Measurements from ENCODE around the gene MICAL2. TPM values are rescaled to one million over a fixed set of nuclear protein-coding genes. Genes with fewer than 3 reads are reported as not detected.

The MICAL2 gene
- total RNA-seq, 2 donors from 2014 or later, result 194 TPM

DNA sequence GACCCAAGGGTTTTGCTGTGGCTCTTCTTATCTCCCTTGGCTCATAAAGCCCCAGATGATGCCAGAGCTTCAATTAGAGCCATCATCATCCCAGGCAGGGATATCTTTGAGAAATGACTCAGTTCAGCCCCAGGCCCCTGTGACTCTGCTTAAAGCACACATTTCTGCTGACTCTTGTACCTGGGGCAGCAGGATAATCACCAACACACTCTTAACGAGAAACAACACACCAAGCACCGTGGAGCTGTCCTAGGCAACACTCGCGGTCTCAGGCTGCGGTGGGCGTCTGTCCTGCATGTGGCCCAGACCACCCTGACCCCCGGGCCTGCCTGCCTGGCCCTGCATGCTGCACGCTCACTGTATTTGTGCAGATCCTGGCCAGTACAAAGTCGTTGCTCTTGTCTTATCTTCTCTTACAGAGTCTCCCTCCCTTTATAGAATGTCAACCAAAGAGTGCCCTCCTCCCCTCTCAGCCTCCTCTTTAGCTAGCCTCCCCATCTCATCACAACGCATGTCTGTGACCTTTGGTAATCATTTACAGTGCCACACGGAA is 152.8 kb downstream of the MICAL2 start:
- no peak overlapping the region for H3K4me3 ChIP-seq
- H3K9ac ChIP-seq (ENCODE audit: low read depth in 2 of 2, low read length in 2 of 2), result no peak overlapping the region
- no peak for DNase-seq
- TF ChIP-seq, protein P1, sequence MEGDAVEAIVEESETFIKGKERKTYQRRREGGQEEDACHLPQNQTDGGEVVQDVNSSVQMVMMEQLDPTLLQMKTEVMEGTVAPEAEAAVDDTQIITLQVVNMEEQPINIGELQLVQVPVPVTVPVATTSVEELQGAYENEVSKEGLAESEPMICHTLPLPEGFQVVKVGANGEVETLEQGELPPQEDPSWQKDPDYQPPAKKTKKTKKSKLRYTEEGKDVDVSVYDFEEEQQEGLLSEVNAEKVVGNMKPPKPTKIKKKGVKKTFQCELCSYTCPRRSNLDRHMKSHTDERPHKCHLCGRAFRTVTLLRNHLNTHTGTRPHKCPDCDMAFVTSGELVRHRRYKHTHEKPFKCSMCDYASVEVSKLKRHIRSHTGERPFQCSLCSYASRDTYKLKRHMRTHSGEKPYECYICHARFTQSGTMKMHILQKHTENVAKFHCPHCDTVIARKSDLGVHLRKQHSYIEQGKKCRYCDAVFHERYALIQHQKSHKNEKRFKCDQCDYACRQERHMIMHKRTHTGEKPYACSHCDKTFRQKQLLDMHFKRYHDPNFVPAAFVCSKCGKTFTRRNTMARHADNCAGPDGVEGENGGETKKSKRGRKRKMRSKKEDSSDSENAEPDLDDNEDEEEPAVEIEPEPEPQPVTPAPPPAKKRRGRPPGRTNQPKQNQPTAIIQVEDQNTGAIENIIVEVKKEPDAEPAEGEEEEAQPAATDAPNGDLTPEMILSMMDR (IDR thresholded peaks at IDR 0.05), result no peak
- intact Hi-C loops (cut with DNase I), result no loop called here
- no peaks in the 10 kb centered on the region for H3K27me3 ChIP-seq
- no peak overlapping the region for H3K27ac ChIP-seq
- H3K9me3 ChIP-seq, result no peaks in the 10 kb centered on the region
- H3K4me1 ChIP-seq, result peaks cover under 1% of the 10 kb centered on the region
- peaks cover 9% of the 10 kb centered on the region for H3K36me3 ChIP-seq

DNA sequence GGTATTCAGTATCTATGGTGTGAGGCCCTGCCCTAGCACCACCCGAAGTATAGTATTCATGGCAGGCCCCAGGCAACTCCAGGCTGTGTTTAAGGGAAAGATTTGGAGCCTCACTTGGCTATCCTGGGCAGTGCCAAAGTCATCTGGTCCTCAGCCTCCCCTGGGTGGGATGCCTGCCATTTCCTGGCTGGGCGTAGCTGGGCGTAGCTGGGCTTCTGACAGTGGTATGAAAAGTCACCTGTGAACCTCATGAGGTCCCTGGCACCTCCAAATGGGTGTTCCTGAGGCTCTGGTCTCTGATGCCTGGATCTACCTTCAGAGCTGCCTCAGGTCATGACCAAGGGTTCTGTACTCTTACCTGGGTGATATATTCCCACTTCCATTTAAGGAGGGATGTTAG is 154.0 kb downstream of the MICAL2 start:
- no peaks in the 10 kb centered on the region for H3K9me3 ChIP-seq
- H3K27me3 ChIP-seq, result no peaks in the 10 kb centered on the region
- intact Hi-C loops (cut with DNase I), result no loop called here
- H3K4me1 ChIP-seq, result no peaks in the 10 kb centered on the region
- TF ChIP-seq, protein P1 (IDR thresholded peaks at IDR 0.05), result no peak
- DNase-seq, result no peak
- peaks cover 9% of the 10 kb centered on the region for H3K36me3 ChIP-seq
- H3K4me3 ChIP-seq, result no peak overlapping the region
- no peak overlapping the region for H3K9ac ChIP-seq (ENCODE audit: low read depth in 2 of 2, low read length in 2 of 2)
- no peak overlapping the region for H3K27ac ChIP-seq

DNA sequence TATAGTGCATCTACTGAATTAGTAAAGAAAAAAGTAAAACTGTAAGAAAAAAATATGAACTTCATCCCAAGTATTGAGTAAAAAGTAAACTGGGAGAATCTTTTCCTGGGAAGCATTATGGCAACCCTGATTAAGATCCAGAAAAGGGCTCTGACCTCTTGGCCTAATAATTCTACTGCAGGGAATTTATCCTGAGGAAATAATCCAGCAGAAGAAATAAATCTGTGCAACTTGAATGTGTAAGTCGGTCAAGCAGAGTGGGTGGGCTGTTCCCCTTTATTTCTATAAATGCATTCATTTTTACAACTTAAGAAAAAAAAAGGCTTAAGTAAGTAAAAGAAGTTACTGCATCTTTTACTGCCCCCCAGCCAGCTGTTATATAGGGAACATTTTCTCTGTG is 155.7 kb downstream of the MICAL2 start:
- H3K4me3 ChIP-seq, result no peak overlapping the region
- H3K9me3 ChIP-seq, result no peaks in the 10 kb centered on the region
- H3K4me1 ChIP-seq, result no peaks in the 10 kb centered on the region
- H3K36me3 ChIP-seq, result peaks cover 5% of the 10 kb centered on the region
- TF ChIP-seq, protein P1 (IDR thresholded peaks at IDR 0.05), result no peak
- H3K27me3 ChIP-seq, result no peaks in the 10 kb centered on the region
- no peak for DNase-seq
- no peak overlapping the region for H3K9ac ChIP-seq (ENCODE audit: low read depth in 2 of 2, low read length in 2 of 2)
- intact Hi-C loops (cut with DNase I), result no loop called here
- H3K27ac ChIP-seq, result no peak overlapping the region

DNA sequence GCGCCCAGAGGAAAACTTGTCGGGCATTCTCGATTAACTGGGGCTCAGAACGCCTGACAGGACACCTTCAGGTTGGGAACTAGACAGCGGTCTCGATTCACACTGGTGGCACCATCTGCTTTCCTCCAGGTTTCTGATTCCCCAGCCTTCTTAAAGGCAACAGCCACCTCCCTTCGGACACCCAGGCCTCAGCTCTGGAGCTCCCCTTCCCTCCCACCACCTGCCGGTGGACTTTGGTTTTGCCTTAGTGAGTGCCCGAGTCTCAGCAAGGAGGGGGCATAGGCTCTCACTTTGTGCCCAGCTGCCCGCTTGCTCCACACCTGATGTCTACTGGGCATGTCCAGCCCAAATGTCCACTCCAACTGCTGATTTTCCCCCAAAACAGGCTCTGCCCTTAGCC is 156.6 kb downstream of the MICAL2 start:
- Histone ChIP-seq H3K9me3 (no peaks in the 10 kb centered on the region), H3K36me3 (peaks cover 5% of the 10 kb centered on the region), H3K9ac (ENCODE audit: low read depth in 2 of 2, low read length in 2 of 2) (no peak overlapping the region), H3K27me3 (no peaks in the 10 kb centered on the region), H3K27ac (no peak overlapping the region), H3K4me3 (no peak overlapping the region), H3K4me1 (no peaks in the 10 kb centered on the region)
- intact Hi-C loops (cut with DNase I), result no loop called here
- TF ChIP-seq, protein P1 (IDR thresholded peaks at IDR 0.05), result no peak
- DNase-seq, result no peak

DNA sequence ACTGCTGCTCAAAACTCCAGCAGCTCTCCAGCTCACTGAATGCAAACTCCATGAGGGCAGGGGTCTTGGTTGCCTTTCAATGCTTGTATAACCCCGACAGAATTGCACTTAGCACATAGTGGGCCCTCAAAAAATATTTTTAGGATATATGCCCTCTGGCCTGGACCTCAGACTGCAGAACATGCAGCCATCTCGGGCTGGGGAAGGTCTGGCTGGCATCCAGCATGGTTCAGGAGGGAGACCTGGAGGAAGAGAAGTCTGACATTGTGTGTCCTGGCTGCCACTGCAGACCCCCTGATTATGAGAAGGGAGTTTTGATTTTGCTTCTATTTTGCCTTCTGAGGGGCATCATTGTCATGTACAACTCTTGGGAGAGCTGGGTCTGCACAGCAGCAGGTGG is 157.5 kb downstream of the MICAL2 start:
- Histone ChIP-seq H3K27ac (no peak overlapping the region), H3K4me1 (no peaks in the 10 kb centered on the region), H3K9ac (ENCODE audit: low read depth in 2 of 2, low read length in 2 of 2) (no peak overlapping the region), H3K36me3 (peaks cover 5% of the 10 kb centered on the region), H3K9me3 (no peaks in the 10 kb centered on the region), H3K4me3 (no peak overlapping the region), H3K27me3 (no peaks in the 10 kb centered on the region)
- no peak for DNase-seq
- TF ChIP-seq, protein P1 (IDR thresholded peaks at IDR 0.05), result no peak
- intact Hi-C loops (cut with DNase I), result no loop called here
